Nephron progenitor cell (in vitro differentiated cells): ENCODE results near the gene ZSCAN21.
A peak's percentile ranks its signal among the peaks of the same experiment; 100 is the strongest.

Experiments
- DNase-seq: peaks from one replicate; pipeline ENCODE4 v3.0.0; 2021
- H3K27ac Mint-ChIP-seq: 2 replicates; pipeline ENCODE4 v1.8.0; 2021; ENCODE audit warnings: mild to moderate bottlenecking, moderate library complexity, mixed read lengths
- H3K27me3 Mint-ChIP-seq: 2 replicates; pipeline ENCODE4 v1.8.0; 2021; ENCODE audit warnings: mild to moderate bottlenecking, low read depth, mixed read lengths; ENCODE audit not compliant: poor library complexity
- H3K36me3 Mint-ChIP-seq: 2 replicates; pipeline ENCODE4 v1.8.0; 2021; ENCODE audit warnings: low read depth, mixed read lengths
- H3K4me1 Mint-ChIP-seq: 2 replicates; pipeline ENCODE4 v1.8.0; 2021; ENCODE audit warnings: mixed read lengths
- H3K4me3 Mint-ChIP-seq: 2 replicates; pipeline ENCODE4 v1.8.0; 2021; ENCODE audit warnings: mild to moderate bottlenecking, moderate library complexity, mixed read lengths
- H3K9me3 Mint-ChIP-seq: 2 replicates; pipeline ENCODE4 v1.8.0; 2021; ENCODE audit warnings: mild to moderate bottlenecking, moderate library complexity, mixed read lengths
- TF ChIP-seq, protein P1 (sequence below): fragments of 200-600 bp; sonication (generic); IDR thresholded peaks from 2 replicates; pipeline ENCODE4 v1.5.0; 2021; ENCODE audit warnings: antibody characterized with exemption

The ZSCAN21 gene

DNA sequence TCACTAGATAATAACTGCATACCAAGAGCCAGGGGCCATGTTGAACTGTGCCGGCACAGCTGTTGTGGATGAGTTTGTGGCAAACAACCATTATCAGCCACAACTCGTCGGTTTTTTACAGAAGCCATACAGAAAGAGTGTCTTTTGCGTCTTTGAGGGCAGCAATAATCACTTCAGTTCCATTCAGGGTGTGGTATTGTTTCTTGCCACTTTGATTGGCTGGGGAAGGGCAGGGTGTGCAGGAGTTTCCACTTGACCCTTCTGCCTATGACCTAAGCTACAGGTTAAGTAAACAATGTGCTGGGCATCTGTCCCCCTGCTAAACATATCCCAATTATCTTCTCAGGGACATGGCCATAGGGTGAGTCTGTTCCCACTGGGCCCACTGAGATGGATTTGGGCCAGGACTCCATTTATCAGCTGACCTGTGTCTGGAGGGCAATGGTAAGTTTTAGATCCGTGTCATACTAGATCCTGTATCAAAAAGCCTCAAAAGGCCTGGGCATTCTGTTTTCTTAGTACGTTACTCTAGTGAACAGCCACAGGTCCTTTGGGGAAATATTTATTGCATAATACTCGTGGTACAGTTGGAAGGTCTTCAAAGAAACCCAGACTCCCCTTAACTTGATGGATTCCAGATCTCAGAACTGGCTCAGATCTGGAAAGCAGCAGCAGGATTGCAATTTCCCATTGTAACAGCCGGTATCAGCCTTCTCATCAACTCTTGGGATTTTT lies 16.0 kb downstream of the ZSCAN21 start:
- TF ChIP-seq, protein P1, sequence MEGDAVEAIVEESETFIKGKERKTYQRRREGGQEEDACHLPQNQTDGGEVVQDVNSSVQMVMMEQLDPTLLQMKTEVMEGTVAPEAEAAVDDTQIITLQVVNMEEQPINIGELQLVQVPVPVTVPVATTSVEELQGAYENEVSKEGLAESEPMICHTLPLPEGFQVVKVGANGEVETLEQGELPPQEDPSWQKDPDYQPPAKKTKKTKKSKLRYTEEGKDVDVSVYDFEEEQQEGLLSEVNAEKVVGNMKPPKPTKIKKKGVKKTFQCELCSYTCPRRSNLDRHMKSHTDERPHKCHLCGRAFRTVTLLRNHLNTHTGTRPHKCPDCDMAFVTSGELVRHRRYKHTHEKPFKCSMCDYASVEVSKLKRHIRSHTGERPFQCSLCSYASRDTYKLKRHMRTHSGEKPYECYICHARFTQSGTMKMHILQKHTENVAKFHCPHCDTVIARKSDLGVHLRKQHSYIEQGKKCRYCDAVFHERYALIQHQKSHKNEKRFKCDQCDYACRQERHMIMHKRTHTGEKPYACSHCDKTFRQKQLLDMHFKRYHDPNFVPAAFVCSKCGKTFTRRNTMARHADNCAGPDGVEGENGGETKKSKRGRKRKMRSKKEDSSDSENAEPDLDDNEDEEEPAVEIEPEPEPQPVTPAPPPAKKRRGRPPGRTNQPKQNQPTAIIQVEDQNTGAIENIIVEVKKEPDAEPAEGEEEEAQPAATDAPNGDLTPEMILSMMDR: no peak
- no peak overlapping the region for H3K27ac Mint-ChIP-seq
- peaks cover 62% of the 10 kb centered on the region for H3K9me3 Mint-ChIP-seq
- H3K4me3 Mint-ChIP-seq: no peak overlapping the region
- H3K4me1 Mint-ChIP-seq: no peaks in the 10 kb centered on the region
- no peak for DNase-seq
- peaks cover 6% of the 10 kb centered on the region for H3K27me3 Mint-ChIP-seq
- peaks cover 92% of the 10 kb centered on the region for H3K36me3 Mint-ChIP-seq

DNA sequence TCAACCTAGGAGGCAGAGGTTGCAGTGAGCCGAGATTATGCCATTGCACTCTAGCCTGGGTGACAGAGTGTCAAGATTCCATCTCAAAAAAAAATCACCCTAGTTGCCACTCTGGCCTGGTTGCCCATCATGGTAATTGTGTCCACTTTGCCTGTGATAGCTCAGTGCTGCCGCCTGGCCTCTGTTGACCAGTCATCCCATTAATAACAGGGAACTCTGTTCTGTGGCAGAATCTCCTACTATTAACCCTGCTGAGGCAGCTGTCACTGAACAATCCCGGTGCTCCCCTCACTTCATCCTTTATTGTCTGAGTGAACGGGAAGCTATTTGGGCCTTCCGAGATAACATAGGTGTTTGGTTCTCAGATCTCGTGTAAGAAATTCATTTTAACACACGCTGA lies 17.4 kb downstream of the ZSCAN21 start:
- Mint-ChIP-seq H3K36me3 (peaks cover 92% of the 10 kb centered on the region), H3K9me3 (peaks cover 75% of the 10 kb centered on the region), H3K27ac (no peak overlapping the region), H3K27me3 (peaks cover 10% of the 10 kb centered on the region), H3K4me3 (no peak overlapping the region), H3K4me1 (no peaks in the 10 kb centered on the region)
- TF ChIP-seq, protein P1: no peak
- no peak for DNase-seq

DNA sequence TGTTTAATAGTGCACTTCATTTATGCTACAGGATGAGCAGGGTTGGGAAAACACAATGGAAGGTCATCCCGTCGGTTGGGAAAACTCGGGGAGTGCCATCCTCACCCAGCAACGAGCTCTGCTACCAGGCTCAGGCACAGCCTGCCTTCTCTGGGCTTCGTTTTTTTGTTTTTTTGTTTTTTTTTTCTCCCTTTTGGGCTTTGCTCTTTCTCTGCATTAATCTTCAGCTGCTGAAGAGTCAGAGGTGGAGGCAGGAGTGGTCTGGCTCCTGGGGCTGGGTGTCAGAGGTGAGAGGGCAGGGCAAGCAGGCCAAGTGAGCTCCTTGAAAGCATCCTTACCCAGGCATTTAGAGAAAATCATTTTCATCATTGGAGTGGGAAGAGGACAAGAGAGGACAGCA lies 20.4 kb downstream of the ZSCAN21 start:
- H3K27ac Mint-ChIP-seq: no peak overlapping the region
- H3K9me3 Mint-ChIP-seq: peaks cover 91% of the 10 kb centered on the region
- TF ChIP-seq, protein P1: no peak
- no peak for DNase-seq
- no peaks in the 10 kb centered on the region for H3K4me1 Mint-ChIP-seq
- no peak overlapping the region for H3K4me3 Mint-ChIP-seq
- peaks cover 10% of the 10 kb centered on the region for H3K27me3 Mint-ChIP-seq
- H3K36me3 Mint-ChIP-seq: peaks cover 97% of the 10 kb centered on the region

DNA sequence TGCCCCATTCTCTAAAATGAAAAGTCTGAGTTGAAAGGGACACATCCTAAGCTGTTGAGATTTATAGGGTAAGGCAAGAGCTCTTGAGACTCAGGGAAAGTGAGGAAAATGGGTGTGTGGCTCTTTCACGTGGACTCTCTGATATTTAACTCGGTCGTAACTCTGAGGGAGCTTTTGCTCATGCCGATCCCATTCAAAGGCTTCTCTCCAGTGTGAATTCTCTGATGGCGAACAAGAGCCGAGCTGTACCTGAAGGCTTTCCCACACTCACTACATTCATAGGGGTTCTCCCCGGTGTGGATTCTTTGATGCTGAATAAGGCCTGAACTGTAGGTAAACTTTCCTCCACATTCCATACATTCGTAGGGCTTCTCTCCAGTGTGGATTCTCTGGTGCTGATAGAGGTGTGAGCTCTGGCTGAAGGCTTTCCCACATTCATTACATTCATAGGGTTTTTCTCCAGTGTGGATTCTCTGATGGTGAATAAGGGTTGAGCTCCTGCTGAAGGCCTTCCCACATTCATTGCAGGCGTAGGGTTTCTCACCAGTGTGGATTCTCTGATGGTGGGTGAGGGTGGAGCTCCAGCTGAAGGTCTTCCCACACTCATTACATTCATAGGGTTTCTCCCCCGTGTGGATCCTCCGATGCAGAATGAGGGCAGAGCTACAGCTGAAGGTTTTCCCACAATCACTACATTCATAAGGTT lies 21.6 kb downstream of the ZSCAN21 start:
- TF ChIP-seq, protein P1: no peak
- Mint-ChIP-seq H3K27me3 (peaks cover 17% of the 10 kb centered on the region), H3K4me1 (no peaks in the 10 kb centered on the region), H3K27ac (no peak overlapping the region), H3K9me3 (peaks cover 96% of the 10 kb centered on the region), H3K4me3 (peak overlapping the region; percentile 40), H3K36me3 (peaks cover 97% of the 10 kb centered on the region)
- DNase-seq: no peak

GRCh38 chr7:100072462-100072861 lies 22.9 kb downstream of the ZSCAN21 start:
- TF ChIP-seq, protein P1: no peak
- H3K27me3 Mint-ChIP-seq: peaks cover 28% of the 10 kb centered on the region
- peak overlapping the region; percentile 52 for H3K4me3 Mint-ChIP-seq
- H3K9me3 Mint-ChIP-seq: peaks cover 100% of the 10 kb centered on the region
- no peaks in the 10 kb centered on the region for H3K4me1 Mint-ChIP-seq
- H3K27ac Mint-ChIP-seq: no peak overlapping the region
- H3K36me3 Mint-ChIP-seq: peaks cover 100% of the 10 kb centered on the region
- no peak for DNase-seq
